Forelimb muscle (tissue), 1 donor: ENCODE measurements around the gene CNOT3. TPM values are rescaled to one million over a fixed set of nuclear protein-coding genes. Genes with fewer than 3 reads are reported as not detected.

Experiments used
- DNase-seq: peaks from one replicate; pipeline ENCODE4 v3.0.0-alpha.2; 2013; ENCODE audit warnings: low read depth
- polyA plus RNA-seq: library from polyadenylated mRNA; unstranded; fragments of 120-200 nt; gene quantifications from one replicate; pipeline ENCODE4 v1.2.1, GENCODE V29; 2013; ENCODE audit not compliant: insufficient read length

Gene CNOT3
- polyA plus RNA-seq, 1 donor = 36.9 TPM

- DNase-seq = no peak
Observed at GRCh38 chr19:54121259-54121658, 16.3 kb upstream of the CNOT3 start.

GRCh38 chr19:54123682-54124081 is 13.9 kb upstream of the CNOT3 start:
- DNase-seq = no peak

GRCh38 chr19:54124393-54124792 is 13.2 kb upstream of the CNOT3 start:
- no peak for DNase-seq

- no peak for DNase-seq
Observed at GRCh38 chr19:54125713-54126112, 11.8 kb upstream of the CNOT3 start.

- DNase-seq = no peak
Observed at GRCh38 chr19:54127688-54128440, 9.7 kb upstream of the CNOT3 start.

- DNase-seq = no peak
Observed at GRCh38 chr19:54128441-54128725, 9.2 kb upstream of the CNOT3 start.

GRCh38 chr19:54128796-54129616 is 8.6 kb upstream of the CNOT3 start:
- no peak for DNase-seq

- no peak for DNase-seq
Observed at GRCh38 chr19:54129617-54129996, 8.0 kb upstream of the CNOT3 start.

- peak; percentile 24 for DNase-seq
Observed at GRCh38 chr19:54133312-54133956, 4.1 kb upstream of the CNOT3 start.

- no peak for DNase-seq
Observed at GRCh38 chr19:54133957-54134590, 3.5 kb upstream of the CNOT3 start.

- no peak for DNase-seq
Observed at GRCh38 chr19:54136086-54136863, 1.3 kb upstream of the CNOT3 start.

GRCh38 chr19:54136864-54137698 is 481 bp upstream of the CNOT3 start:
- DNase-seq = peak; percentile 99

- no peak for DNase-seq
Observed at GRCh38 chr19:54138489-54139256, 1.1 kb downstream of the CNOT3 start.

GRCh38 chr19:54141356-54141755 is 3.8 kb downstream of the CNOT3 start:
- no peak for DNase-seq

- DNase-seq = no peak
Observed at GRCh38 chr19:54142166-54142780, 4.7 kb downstream of the CNOT3 start.

GRCh38 chr19:54145541-54146158 is 8.1 kb downstream of the CNOT3 start:
- DNase-seq = no peak

- DNase-seq = no peak
Observed at GRCh38 chr19:54147676-54148075, 10.1 kb downstream of the CNOT3 start.

GRCh38 chr19:54148158-54148557 is 10.6 kb downstream of the CNOT3 start:
- no peak for DNase-seq
